RWPE2 (cell line): ENCODE results near the gene CTSG.
A peak's percentile ranks its signal among the peaks of the same experiment; 100 is the strongest.

Source experiments
- ATAC-seq: fragments of 200-7000 bp; cut with Tn5 transposase; 3 replicates; pipeline ENCODE4 v1.9.1; 2021; ENCODE audit warnings: low read depth
- DNase-seq: peaks from one replicate; pipeline ENCODE4 v3.0.0-alpha.2; 2020; ENCODE audit warnings: low spot score
- H3K27ac ChIP-seq: fragments of 450-650 bp; 2 replicates; pipeline ENCODE4 v1.5.1; 2017; ENCODE audit warnings: mild to moderate bottlenecking; ENCODE audit not compliant: poor library complexity, severe bottlenecking
- H3K27me3 ChIP-seq: fragments of 250-450 bp; sonication (Bioruptor Pico); 2 replicates; pipeline ENCODE4 v1.5.1; 2021; ENCODE audit warnings: mild to moderate bottlenecking, moderate library complexity; ENCODE audit not compliant: insufficient read depth, poor library complexity, severe bottlenecking
- H3K36me3 ChIP-seq: fragments of 250-450 bp; sonication (Bioruptor Pico); 2 replicates; pipeline ENCODE4 v1.5.1; 2020; ENCODE audit warnings: low read depth, mild to moderate bottlenecking, moderate library complexity
- H3K4me1 ChIP-seq: fragments of 250-450 bp; sonication (Bioruptor Pico); 2 replicates; pipeline ENCODE4 v1.5.1; 2021; ENCODE audit warnings: mild to moderate bottlenecking, moderate library complexity; ENCODE audit not compliant: insufficient read depth, poor library complexity, severe bottlenecking
- H3K4me3 ChIP-seq: fragments of 250-450 bp; sonication (Bioruptor Pico); 2 replicates; pipeline ENCODE4 v1.5.1; 2021; ENCODE audit warnings: mild to moderate bottlenecking, moderate library complexity; ENCODE audit not compliant: severe bottlenecking
- H3K9me3 ChIP-seq: fragments of 250-450 bp; sonication (Bioruptor Pico); 2 replicates; pipeline ENCODE4 v1.5.1; 2021; ENCODE audit warnings: mild to moderate bottlenecking, moderate library complexity; ENCODE audit not compliant: severe bottlenecking
- CTCF ChIP-seq: fragments of 450-650 bp; IDR thresholded peaks from one replicate; pipeline ENCODE4 v1.5.1; 2017; ENCODE audit warnings: mild to moderate bottlenecking, moderate library complexity; ENCODE audit not compliant: poor library complexity, severe bottlenecking

Gene CTSG, protein sequence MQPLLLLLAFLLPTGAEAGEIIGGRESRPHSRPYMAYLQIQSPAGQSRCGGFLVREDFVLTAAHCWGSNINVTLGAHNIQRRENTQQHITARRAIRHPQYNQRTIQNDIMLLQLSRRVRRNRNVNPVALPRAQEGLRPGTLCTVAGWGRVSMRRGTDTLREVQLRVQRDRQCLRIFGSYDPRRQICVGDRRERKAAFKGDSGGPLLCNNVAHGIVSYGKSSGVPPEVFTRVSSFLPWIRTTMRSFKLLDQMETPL

GRCh38 chr14:24576182-24576581 lies at the start of gene CTSG:
CTSG (minus strand) TSS chr14:24576250; CDS start chr14:24576223, 27 bp downstream.
- peaks cover 5% of the 10 kb centered on the region for H3K27me3 ChIP-seq
- H3K4me1 ChIP-seq: no peaks in the 10 kb centered on the region
- no peak for TF ChIP-seq CTCF
- no peak within 1 kb of the TSS for H3K27ac ChIP-seq
- H3K36me3 ChIP-seq: no peaks in the 10 kb centered on the region
- no peaks in the 10 kb centered on the region for H3K9me3 ChIP-seq
- no peak for DNase-seq
- no peak for ATAC-seq
- H3K4me3 ChIP-seq: no peak within 1 kb of the TSS

GRCh38 chr14:24613747-24614146 lies 37.7 kb upstream of the CTSG start:
- no peak for TF ChIP-seq CTCF
- H3K27me3 ChIP-seq: no peaks in the 10 kb centered on the region
- peak; percentile 39; the same call in 1 of the 3 replicates for ATAC-seq
- no peaks in the 10 kb centered on the region for H3K9me3 ChIP-seq
- no peaks in the 10 kb centered on the region for H3K4me1 ChIP-seq
- H3K36me3 ChIP-seq: no peaks in the 10 kb centered on the region
- no peak for DNase-seq
- no peak overlapping the region for H3K27ac ChIP-seq
- H3K4me3 ChIP-seq: no peak overlapping the region

DNA sequence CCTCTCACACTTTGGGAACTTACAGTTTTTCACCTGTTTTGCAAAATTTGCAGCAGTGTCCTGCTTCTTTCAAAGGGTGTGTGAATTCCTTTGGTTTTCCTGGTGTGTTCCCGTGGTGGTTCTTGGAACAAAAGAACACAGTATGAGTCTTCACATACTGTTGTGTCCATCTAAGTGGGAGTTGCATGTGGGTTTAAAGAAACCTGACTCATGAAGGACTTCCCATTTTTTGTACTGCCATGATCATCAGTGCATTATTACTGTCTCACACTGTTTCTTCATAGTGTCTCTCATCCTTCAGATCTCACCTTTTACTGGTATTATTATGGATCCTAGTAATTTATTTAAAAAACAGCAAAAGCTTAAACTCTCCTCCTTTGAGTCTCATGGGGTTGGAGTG lies 37.2 kb upstream of the CTSG start:
- ATAC-seq (peak; percentile 47; the same call in 2 of the 3 replicates), DNase-seq (no peak)
- Histone ChIP-seq H3K36me3 (no peaks in the 10 kb centered on the region), H3K9me3 (no peaks in the 10 kb centered on the region), H3K27ac (no peak overlapping the region), H3K4me3 (no peak overlapping the region), H3K27me3 (no peaks in the 10 kb centered on the region), H3K4me1 (no peaks in the 10 kb centered on the region)
- no peak for TF ChIP-seq CTCF

DNA sequence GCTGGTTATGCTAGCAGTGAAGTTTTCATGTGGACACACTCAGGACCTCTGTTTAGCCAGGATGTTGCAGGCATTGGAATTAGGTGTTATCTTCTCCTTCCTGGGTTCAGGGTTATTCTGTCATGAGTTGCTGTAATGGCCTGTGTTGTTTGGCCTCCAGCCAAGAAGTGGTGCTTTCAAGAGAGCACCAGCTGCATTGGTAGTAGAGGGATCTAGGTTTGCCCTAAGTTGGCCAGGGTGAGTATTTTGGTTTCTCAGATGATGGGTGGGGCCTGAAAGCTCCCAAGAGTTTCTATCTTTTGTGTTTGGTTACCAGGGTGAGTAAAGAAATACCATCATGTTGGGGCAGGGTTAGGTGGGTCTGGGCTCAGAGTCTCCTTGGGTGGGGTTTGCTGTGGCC lies 36.1 kb upstream of the CTSG start:
- Histone ChIP-seq H3K27me3 (no peaks in the 10 kb centered on the region), H3K9me3 (no peaks in the 10 kb centered on the region), H3K27ac (no peak overlapping the region), H3K4me1 (no peaks in the 10 kb centered on the region), H3K36me3 (no peaks in the 10 kb centered on the region), H3K4me3 (no peak overlapping the region)
- DNase-seq (no peak), ATAC-seq (peak; percentile 35; the same call in 1 of the 3 replicates)
- TF ChIP-seq CTCF: no peak

- H3K27ac ChIP-seq: no peak within 1 kb of the TSS
- no peak for TF ChIP-seq CTCF
- ATAC-seq (no peak), DNase-seq (no peak)
- no peaks in the 10 kb centered on the region for H3K4me1 ChIP-seq
- no peak within 1 kb of the TSS for H3K4me3 ChIP-seq
- no peaks in the 10 kb centered on the region for H3K9me3 ChIP-seq
- no peaks in the 10 kb centered on the region for H3K27me3 ChIP-seq
- no peaks in the 10 kb centered on the region for H3K36me3 ChIP-seq
Measured at GRCh38 chr14:24609655-24610344, 33.8 kb upstream of the CTSG start, which contains the start of gene GZMH. GZMH (minus strand) TSS chr14:24609685; CDS start chr14:24609613, 72 bp downstream.
